ENCODE data around the gene BBX.
"Not testable (repeated sequence)": the region's sequence is repeated elsewhere in the genome, so short reads cannot be mapped to it uniquely, and the experiment has no call there.

The BBX gene

GRCh38 chr3:107689355-107689754 lies 166.6 kb downstream of the BBX start:
- no peak for DNase-seq

GRCh38 chr3:107690522-107691138 lies 167.9 kb downstream of the BBX start:
- no peak for DNase-seq

DNA sequence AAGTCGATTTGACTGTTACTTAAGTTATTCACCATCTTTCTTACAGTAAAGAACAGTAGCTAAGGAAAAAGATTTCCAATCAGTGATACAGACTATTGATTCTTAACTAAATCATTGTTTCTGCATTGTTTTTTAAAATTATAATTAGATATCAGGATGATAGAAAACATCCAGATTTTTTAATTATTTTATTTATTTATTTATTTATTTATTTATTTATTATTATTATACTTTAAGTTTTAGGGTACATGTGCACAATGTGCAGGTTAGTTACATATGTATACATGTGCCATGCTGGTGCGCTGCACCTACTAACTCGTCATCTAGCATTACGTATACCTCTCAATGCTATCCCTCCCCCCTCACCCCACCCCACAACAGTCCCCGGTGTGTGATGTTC lies 169.2 kb downstream of the BBX start:
- DNase-seq = not testable (repeated sequence)

GRCh38 chr3:107697348-107697747 lies 174.6 kb downstream of the BBX start:
- DNase-seq = not testable (repeated sequence)

GRCh38 chr3:107697855-107698254 lies 175.1 kb downstream of the BBX start:
- not testable (repeated sequence) for DNase-seq

DNA sequence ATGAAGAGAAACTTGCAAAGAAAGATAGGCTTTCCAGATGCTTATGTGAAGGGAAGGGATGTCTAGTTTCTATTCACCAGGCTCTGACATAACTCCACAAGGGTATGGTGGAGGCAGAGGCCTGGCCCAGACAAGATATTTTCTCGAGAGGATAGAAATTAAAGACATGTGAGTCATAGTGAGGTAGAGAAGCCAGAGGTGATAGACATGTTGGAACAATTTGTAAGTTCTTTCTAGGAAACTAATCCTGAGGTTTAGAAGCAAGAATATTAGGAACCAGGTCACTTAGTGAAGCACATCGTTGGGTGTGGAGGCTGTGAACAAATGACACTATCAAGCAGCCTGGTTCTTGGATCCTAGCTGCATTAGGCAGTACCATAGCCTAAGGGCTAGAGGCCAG lies 176.9 kb downstream of the BBX start:
- no peak for DNase-seq

GRCh38 chr3:107701299-107701698 lies 178.5 kb downstream of the BBX start:
- no peak for DNase-seq

DNA sequence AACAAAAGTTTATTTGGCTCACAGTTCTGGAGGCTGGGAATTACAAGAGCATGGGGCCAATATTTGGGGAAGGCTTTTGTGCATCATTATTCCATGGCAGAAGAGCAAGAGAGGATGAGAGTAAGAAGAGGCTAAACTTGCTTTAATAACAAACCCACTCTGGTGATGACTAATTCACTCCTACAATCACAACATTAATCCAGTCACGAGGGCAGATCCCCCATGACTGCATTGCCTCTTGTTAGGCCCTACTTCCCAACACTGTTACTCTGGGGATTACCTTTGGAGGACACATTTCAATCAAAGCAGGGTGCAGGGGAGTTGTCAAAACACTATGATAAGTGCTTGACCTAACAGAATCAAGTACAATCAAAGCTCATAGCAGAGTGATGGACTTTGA lies 181.7 kb downstream of the BBX start:
- no peak for DNase-seq

DNA sequence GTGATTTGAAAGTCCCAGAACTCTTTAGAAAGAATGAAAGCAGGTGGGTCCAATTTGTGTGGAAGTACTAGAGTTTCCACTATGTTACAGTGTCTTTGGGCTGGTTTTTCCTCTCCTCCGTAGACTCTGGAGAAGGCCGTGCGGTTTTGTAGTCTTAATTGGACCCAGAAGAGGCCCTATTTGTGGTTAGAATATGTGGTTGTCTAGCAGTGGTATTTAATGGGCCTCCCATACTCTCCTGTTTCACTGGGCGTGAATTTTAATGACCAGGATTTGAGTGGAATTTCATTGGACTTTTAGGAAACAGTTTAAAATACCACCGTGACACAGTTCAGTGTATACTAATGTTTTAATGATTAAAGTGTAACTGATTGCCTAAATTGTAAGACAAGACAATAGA lies 182.3 kb downstream of the BBX start:
- no peak for DNase-seq

DNA sequence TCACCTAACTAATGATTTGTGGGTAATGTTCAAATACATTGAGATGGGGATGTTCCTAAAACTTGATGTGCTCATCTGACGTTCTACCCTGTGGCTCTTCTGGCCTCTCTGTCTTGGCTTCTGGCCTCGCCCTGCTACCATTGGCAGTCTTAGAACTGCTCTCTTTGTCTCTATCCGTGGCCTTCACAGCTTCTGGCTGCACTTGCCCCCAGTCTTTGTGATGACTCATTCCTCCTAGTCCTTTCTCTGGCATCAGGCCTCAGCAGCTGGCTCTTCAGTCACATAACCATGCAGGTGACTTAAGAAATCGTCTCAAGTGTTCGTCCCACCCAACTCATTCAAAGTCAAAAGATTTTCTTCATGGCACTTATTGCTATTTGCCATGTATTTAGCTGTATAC lies 188.1 kb downstream of the BBX start:
- no peak for DNase-seq

DNA sequence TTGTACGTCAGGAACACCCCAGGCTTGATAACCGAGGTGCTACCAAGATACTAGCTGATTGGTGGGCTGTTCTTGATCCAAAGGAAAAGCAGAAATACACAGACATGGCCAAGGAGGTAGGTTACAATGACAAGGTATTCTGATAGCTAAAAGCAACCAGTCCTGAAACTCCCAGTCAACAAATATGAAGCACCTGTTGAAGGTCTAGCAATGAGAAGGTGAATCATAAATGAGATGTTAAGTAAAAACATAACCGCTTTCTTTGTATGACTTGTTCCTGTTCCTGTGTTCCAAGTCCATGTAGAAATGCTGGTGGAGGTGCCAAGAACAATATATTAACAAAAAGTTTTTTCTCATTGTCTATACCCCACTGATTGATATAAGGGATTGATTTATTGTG lies 194.0 kb downstream of the BBX start:
- DNase-seq = no peak

DNA sequence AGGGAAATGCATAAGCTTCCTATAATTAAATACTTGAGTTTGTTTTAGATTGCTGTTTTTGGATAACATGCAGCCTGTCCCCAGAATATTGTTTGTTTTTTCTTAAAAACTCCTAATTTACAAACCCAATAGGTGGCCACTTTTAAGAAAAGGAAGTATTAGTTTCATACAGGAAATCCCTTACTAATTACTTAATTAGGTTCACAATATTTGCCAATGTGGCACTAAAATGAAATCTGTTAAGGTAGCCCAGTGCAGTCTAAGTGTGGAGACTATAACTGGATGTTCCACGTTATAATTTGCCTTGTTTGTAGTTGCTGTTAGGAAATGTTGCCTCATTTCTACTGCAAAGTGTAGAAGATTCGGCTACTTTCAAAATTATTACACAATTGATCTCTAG lies 195.8 kb downstream of the BBX start:
- no peak for DNase-seq

GRCh38 chr3:107727102-107727501 lies 204.3 kb downstream of the BBX start:
- DNase-seq = no peak

- DNase-seq = no peak
Observed at GRCh38 chr3:107729686-107730085, 206.9 kb downstream of the BBX start.

GRCh38 chr3:107734317-107734716 lies 211.6 kb downstream of the BBX start:
- no peak for DNase-seq

DNA sequence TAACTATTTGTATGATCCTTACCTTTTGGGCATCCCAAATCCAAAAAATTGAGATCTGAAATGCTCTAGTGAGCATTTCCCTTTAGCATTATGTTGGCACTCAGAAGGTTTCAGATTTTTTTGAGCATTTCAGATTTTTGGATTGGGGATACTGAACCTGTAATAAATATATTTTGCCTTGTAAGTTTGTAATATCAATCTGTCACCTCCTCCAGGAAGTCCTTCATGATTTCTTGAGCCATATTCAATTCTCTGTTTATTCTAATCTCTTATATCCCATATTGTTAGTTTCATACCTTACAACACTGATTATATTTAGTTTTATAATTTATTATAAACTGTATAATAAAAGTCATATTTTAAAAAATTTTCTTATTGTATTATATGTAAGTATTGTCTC lies 215.2 kb downstream of the BBX start:
- no peak for DNase-seq

- DNase-seq = no peak
Observed at GRCh38 chr3:107738486-107739183, 215.9 kb downstream of the BBX start.

GRCh38 chr3:107739227-107739626 lies 216.5 kb downstream of the BBX start:
- DNase-seq = no peak

GRCh38 chr3:107740992-107741896 lies 218.5 kb downstream of the BBX start:
- DNase-seq = no peak

DNA sequence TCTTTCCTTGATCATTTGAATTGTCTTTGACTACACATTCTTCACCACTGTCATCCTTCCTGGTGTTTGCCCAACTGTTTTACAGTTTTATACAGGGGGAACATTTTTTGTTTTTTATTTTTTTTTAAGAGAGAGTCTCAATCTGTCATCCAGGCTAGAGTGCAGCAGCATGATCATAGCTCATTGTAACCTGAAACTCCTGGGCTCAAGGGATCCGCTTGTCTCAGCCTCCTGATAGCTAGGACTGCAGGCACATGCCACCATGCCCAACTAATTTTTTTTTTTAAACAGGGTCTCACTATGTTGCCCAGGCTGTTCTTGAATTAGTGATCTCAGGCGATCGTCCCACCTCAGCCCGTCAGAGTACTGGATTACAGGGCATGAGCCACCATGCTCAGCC lies 222.6 kb downstream of the BBX start:
- no peak for DNase-seq

DNA sequence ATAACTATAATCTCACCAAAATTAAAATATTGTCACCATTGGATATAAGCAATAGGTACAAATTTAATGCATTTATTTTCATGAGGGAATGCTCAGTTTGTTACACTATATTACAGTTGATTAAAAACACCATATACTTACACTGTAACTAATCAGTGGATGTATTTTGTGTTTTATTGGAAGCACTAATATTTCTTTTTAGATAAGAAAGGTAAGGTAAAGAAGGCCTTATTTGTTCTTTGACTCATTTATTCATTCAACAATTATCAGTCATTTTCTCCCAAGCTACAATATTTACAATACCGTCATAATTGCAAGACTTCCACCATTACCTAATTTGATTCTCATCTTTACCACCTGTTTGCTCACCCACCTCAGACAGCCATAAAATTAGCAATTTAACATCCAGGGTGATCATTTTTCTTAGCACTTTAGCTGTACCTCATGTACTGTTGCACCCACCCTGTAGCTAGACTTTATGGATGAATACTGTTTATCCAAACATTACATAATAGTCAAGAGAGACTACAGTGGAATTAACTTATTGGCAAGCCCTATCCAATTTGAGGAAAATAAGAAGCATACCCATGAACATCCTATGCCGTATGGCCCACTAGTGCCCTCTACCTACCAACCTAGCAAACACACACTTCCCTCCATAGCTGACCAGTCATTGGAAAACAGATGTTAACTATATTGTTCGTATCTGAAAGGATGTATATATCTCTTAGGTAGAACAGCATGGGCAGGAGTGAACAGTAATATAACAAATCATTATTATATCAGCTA lies 229.6 kb downstream of the BBX start:
- no peak for DNase-seq

- no peak for DNase-seq
Observed at GRCh38 chr3:107753494-107753893, 230.7 kb downstream of the BBX start.

DNA sequence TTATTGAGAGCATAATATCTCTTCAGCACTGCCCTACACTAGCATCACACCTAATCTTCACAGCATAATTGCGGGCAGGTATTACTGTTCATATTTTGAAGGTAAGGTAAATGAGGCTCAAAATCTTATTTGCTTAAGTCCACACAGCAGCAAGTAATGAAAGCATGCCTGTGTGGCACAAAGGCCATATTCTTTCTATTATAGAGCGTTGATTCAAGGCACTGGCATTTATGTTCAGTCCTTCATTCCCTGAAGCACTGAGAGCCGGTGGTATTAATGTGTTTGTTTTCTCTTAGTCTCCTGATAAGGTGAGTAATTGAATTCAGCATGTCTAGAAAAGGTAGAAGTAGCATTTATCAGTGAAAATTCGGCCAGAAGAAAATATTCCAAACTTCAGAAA lies 231.2 kb downstream of the BBX start:
- DNase-seq = no peak

Measured in activated naive CD4-positive, alpha-beta T cell (primary cell).